ENCODE data around the gene CDH23. TPM values are rescaled to one million over a fixed set of nuclear protein-coding genes. Genes with fewer than 3 reads are reported as not detected.
A peak's percentile ranks its signal among the peaks of the same experiment; 100 is the strongest.

The CDH23 gene
- total RNA-seq, 2 donors from 2014 or later: 1.7 to 11.2 TPM

DNA sequence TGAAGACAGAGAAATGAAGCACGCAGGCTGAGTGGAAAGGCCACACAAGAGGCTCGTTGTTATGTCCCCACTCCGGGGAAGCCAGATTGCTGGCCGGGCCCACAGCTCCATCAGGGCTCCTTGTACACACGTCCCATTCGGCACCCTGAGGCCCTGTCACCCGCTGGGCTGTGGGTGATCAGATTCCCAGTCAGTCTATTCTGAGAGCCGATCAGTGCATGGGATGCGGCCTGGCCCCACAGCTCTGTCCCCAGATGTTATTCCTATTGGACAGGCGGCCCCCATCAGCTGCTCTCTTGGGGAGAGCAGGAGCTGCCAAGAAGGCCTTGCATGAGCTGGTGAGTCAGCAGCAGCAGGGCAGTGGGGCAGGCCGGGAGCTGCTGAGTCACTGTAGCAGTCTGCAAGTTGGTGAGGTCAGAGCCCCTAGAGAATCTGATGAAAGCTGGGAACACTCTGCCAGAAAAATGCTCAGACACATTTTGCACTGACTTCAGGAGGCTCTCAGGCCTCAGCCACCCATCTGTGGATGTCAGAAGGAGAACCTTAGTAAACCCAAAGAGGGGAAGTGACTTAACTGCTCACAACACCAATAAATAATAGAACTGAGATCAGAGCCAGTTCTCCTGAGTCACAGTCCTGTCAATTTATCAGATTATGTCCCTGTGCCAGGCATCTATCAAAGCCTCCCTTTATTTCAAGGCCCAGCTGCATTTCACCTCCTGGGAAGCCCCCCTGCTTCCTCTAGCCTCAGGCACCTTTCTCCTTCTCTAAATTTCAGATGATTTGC lies 463.7 kb downstream of the CDH23 start:
- Mint-ChIP-seq H3K9me3 (no peaks in the 10 kb centered on the region), H3K27ac (peak overlapping the region in 1 of 2 donors; percentile 36), H3K36me3 (no peaks in the 10 kb centered on the region)
- ATAC-seq: peak; percentile 76 to 78
- DNase-seq (ENCODE audit: low spot score in 2 of 2): peak in 1 of 2 donors; percentile 14

DNA sequence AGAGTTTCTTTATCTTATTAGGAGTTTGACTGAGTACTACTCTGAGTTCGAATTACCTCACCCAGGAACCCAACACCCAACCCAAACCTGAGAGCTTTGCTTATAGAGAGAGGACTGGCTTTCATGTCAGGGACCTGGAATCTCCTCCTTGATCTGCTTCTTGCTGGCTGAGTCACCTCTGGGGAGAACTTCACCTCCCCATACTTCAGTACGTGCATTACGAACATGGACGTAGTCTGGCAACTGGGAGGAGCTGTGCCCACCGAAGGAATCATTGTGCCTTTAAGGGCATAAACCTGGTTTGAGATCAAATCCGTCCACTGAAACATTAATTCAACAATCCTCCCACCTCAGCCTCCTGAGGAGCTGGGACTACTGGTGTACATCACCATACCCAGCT lies 466.5 kb downstream of the CDH23 start:
- DNase-seq (ENCODE audit: low spot score in 2 of 2) (no peak), ATAC-seq (no peak)
- H3K9me3 Mint-ChIP-seq: no peaks in the 10 kb centered on the region
- H3K36me3 Mint-ChIP-seq: no peaks in the 10 kb centered on the region
- no peak overlapping the region for H3K27ac Mint-ChIP-seq

DNA sequence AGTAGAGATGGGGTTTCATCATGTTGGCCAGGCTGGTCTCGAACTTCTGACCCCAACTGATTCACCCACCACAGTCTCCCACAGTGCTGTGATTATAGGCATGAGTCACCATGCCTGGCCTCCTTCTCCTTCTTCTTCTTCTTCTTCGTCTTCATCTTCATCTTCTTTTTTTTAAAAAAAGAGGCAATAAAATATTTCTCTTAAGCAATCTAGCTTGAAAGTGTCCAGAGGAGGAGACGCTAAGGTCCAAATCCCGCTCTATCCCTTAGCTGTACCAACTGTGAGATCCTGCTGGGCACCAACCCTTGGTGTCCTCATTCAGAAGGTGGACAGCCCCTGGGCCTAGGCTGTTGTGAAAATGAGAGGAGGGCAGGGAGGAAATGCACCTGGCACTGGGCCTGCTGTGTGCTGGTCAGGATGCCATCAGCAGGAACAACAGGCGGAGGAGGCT lies 468.2 kb downstream of the CDH23 start:
- Mint-ChIP-seq H3K36me3 (no peaks in the 10 kb centered on the region), H3K9me3 (no peaks in the 10 kb centered on the region), H3K27ac (no peak overlapping the region)
- no peak for ATAC-seq
- no peak for DNase-seq (ENCODE audit: low spot score in 2 of 2)

Other genes with a start within 250 kb of the CDH23 start
- not detected for gene UNC5B, start 184.3 kb upstream of the CDH23 start, total RNA-seq
- gene SLC29A3, start 77.7 kb upstream of the CDH23 start, total RNA-seq: 1 to 10 TPM; 2.0 to 2.1 TPM